ENCODE data around the gene LPAR3.

DNA sequence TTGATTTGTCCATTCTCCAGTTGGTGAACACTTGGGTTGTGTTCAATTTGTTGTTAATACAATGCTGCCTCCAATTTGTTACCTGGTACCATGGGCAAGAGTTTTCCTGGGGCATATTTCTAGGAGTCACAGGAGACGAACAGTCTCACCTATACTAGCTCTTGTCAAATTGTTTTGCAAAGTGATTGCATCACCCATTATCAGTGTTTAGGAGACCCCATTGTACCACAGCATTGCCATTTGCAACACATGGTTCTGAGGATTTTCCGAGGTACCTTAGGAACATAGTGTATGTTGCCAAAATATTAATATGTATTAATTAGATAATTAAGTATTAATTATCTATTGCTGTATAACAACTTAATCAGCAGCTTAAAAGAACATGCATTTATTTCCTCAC is 97.8 kb downstream of the LPAR3 start:
- TF ChIP-seq, protein P1, sequence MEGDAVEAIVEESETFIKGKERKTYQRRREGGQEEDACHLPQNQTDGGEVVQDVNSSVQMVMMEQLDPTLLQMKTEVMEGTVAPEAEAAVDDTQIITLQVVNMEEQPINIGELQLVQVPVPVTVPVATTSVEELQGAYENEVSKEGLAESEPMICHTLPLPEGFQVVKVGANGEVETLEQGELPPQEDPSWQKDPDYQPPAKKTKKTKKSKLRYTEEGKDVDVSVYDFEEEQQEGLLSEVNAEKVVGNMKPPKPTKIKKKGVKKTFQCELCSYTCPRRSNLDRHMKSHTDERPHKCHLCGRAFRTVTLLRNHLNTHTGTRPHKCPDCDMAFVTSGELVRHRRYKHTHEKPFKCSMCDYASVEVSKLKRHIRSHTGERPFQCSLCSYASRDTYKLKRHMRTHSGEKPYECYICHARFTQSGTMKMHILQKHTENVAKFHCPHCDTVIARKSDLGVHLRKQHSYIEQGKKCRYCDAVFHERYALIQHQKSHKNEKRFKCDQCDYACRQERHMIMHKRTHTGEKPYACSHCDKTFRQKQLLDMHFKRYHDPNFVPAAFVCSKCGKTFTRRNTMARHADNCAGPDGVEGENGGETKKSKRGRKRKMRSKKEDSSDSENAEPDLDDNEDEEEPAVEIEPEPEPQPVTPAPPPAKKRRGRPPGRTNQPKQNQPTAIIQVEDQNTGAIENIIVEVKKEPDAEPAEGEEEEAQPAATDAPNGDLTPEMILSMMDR (IDR thresholded peaks at IDR 0.05; ENCODE audit: insufficient read depth, low read length): no peak
- TF ChIP-seq GABPA (IDR thresholded peaks at IDR 0.05; ENCODE audit: low read depth) (no peak), POLR2AphosphoS5 (IDR thresholded peaks at IDR 0.05; ENCODE audit: low read depth) (no peak)

All from HL-60 (cell line).